A549 (cell line): Measurements from ENCODE around the gene BCL3. TPM values are rescaled to one million over a fixed set of nuclear protein-coding genes. Genes with fewer than 3 reads are reported as not detected.
A peak's percentile ranks its signal among the peaks of the same experiment; 100 is the strongest.

Experiments used
- ATAC-seq, 2 experiments: fragments of 200-7000 bp in 1 of 2; fragments of >200 bp in 1 of 2; cut with Nextera tagmentation in 1 of 2; cut with Tn5 transposase in 1 of 2; 3 replicates each; pipeline versions ENCODE4 v1.8.0 to v1.9.1; 2018 to 2020; ENCODE audit warnings: mild to moderate bottlenecking in 1 of 2, moderate library complexity in 1 of 2
- CTCF ChIA-PET: fragments of 300-600 bp; sonication (Branson Sonifier 250); formaldehyde crosslinking; extraction: SDS; loops from one replicate; lab custom pipeline; 2021; ENCODE audit warnings: antibody characterized with exemption, inconsistent platforms; lab: Yijun Ruan, JAX
- POLR2A ChIA-PET: fragments of 350-600 bp; formaldehyde crosslinking; extraction: SDS; loops from one replicate; lab custom pipeline; 2021; ENCODE audit warnings: antibody characterized with exemption, inconsistent platforms; lab: Yijun Ruan, JAX
- DNase-seq, 2 experiments: peaks; one replicate each; pipeline versions ENCODE4 v3.0.0 to v3.0.0-alpha.2; 2011 to 2016; ENCODE audit warnings: low read depth in 1 of 2, low spot score in 1 of 2
- FAIRE-seq: peaks from 2 replicates; lab custom pipeline; 2011; peaks lifted over from hg19 to GRCh38; lab: Jason Lieb, UNC
- H3K27ac ChIP-seq, 2 experiments: fragments of >200 bp; sonication (Bioruptor Twin); formaldehyde crosslinking; 3 replicates each; pipeline ENCODE4 v1.5.1; 2016 to 2017
- H3K4me1 ChIP-seq: fragments of >200 bp; sonication (Bioruptor Twin); formaldehyde crosslinking; 3 replicates; pipeline ENCODE4 v1.6.1; 2016
- H3K4me2 ChIP-seq: fragments of >200 bp; sonication (Bioruptor Twin); formaldehyde crosslinking; 3 replicates; pipeline ENCODE4 v1.6.1; 2016
- H3K4me3 ChIP-seq: fragments of >200 bp; sonication (Bioruptor Twin); formaldehyde crosslinking; 3 replicates; pipeline ENCODE4 v1.5.1; 2016
- H3K9me3 ChIP-seq: fragments of >200 bp; sonication (Bioruptor Twin); formaldehyde crosslinking; 3 replicates; pipeline ENCODE4 v1.6.1; 2016
- ATOH8 ChIP-seq: fragments of 250-450 bp; sonication (Bioruptor Pico); IDR thresholded peaks from 2 replicates; pipeline ENCODE4 v1.5.0; 2020; ENCODE audit warnings: low read depth, mild to moderate bottlenecking, moderate library complexity
- BCL3 ChIP-seq: fragments of >200 bp; sonication (Bioruptor Twin); formaldehyde crosslinking; IDR thresholded peaks from 3 replicates; pipeline ENCODE4 v1.6.1; 2016
- CBX2 ChIP-seq: fragments of 200-600 bp; sonication (generic); IDR thresholded peaks from 2 replicates; pipeline ENCODE4 v1.6.1; 2016; ENCODE audit warnings: low read depth, mild to moderate bottlenecking, borderline replicate concordance
- CEBPB ChIP-seq, 2 experiments: fragments of >200 bp in 1 of 2; sonication (Bioruptor Twin) in 1 of 2; formaldehyde crosslinking in 1 of 2; IDR thresholded peaks; 2 replicates each; pipeline ENCODE4 v1.6.1; 2012 to 2016
- CHD2 ChIP-seq: fragments of 150-350 bp; IDR thresholded peaks from 2 replicates; pipeline ENCODE4 v1.6.1; 2014; ENCODE audit warnings: low read length; ENCODE audit not compliant: partially characterized antibody
- CHD4 ChIP-seq: fragments of 200-600 bp; sonication (generic); IDR thresholded peaks from 2 replicates; pipeline ENCODE4 v1.6.1; 2016; ENCODE audit warnings: antibody characterized with exemption, mild to moderate bottlenecking, borderline replicate concordance
- EHF ChIP-seq: fragments of 250-450 bp; sonication (Bioruptor Pico); IDR thresholded peaks from 2 replicates; pipeline ENCODE4 v1.5.0; 2020; ENCODE audit warnings: mild to moderate bottlenecking
- EHMT2 ChIP-seq: fragments of 200-600 bp; sonication (generic); IDR thresholded peaks from 2 replicates; pipeline ENCODE4 v1.6.1; 2016; ENCODE audit warnings: antibody characterized with exemption, low read depth, mild to moderate bottlenecking, moderate library complexity
- FOSB ChIP-seq: fragments of 250-450 bp; sonication (Bioruptor Pico); IDR thresholded peaks from 2 replicates; pipeline ENCODE4 v1.5.0; 2020; ENCODE audit warnings: mild to moderate bottlenecking, moderate library complexity
- FOSL2 ChIP-seq, 2 experiments: fragments of 450-650 bp in 1 of 2; fragments of >200 bp in 1 of 2; sonication (Bioruptor Twin) in 1 of 2; formaldehyde crosslinking; IDR thresholded peaks; 2 replicates each; pipeline versions ENCODE4 v1.5.0 to v1.6.1; 2016 to 2020; ENCODE audit warnings: mild to moderate bottlenecking in 1 of 2, moderate library complexity in 1 of 2
- FOXS1 ChIP-seq: fragments of 250-450 bp; sonication (Bioruptor Pico); IDR thresholded peaks from 2 replicates; pipeline ENCODE4 v1.5.0; 2020; ENCODE audit warnings: mild to moderate bottlenecking, moderate library complexity
- GATA3 ChIP-seq: IDR thresholded peaks from 2 replicates; pipeline ENCODE4 v1.6.1; 2012; ENCODE audit warnings: borderline replicate concordance
- HES2 ChIP-seq: fragments of >200 bp; sonication (Bioruptor Twin); formaldehyde crosslinking; IDR thresholded peaks from 2 replicates; pipeline ENCODE4 v1.6.1; 2016
- HEYL ChIP-seq: fragments of 250-450 bp; sonication (Bioruptor Pico); IDR thresholded peaks from 2 replicates; pipeline ENCODE4 v1.8.0; 2021; ENCODE audit warnings: mild to moderate bottlenecking, moderate library complexity
- HMGXB4 ChIP-seq: fragments of 250-450 bp; sonication (Bioruptor Pico); IDR thresholded peaks from 2 replicates; pipeline ENCODE4 v1.5.0; 2021; ENCODE audit warnings: mild to moderate bottlenecking, moderate library complexity, borderline replicate concordance
- HOXA7 ChIP-seq: fragments of 250-450 bp; sonication (Bioruptor Pico); IDR thresholded peaks from 2 replicates; pipeline ENCODE4 v1.5.0; 2020; ENCODE audit warnings: mild to moderate bottlenecking, moderate library complexity
- HOXB13 ChIP-seq: fragments of 250-450 bp; sonication (Bioruptor Pico); IDR thresholded peaks from 2 replicates; pipeline ENCODE4 v1.5.0; 2020; ENCODE audit warnings: low read depth, mild to moderate bottlenecking, moderate library complexity
- HOXB5 ChIP-seq: fragments of 250-450 bp; sonication (Bioruptor Pico); IDR thresholded peaks from 2 replicates; pipeline ENCODE4 v1.5.0; 2020; ENCODE audit warnings: mild to moderate bottlenecking, moderate library complexity
- KDM1A ChIP-seq: fragments of 200-600 bp; sonication (generic); IDR thresholded peaks from 2 replicates; pipeline ENCODE4 v1.6.1; 2016; ENCODE audit warnings: low read depth, mild to moderate bottlenecking
- MAFK ChIP-seq: fragments of 450-650 bp; IDR thresholded peaks from 2 replicates; pipeline ENCODE4 v1.6.1; 2014; ENCODE audit not compliant: partially characterized antibody
- MAX ChIP-seq: IDR thresholded peaks from 2 replicates; pipeline ENCODE4 v1.6.1; 2012
- NPAS2 ChIP-seq: fragments of 250-450 bp; sonication (Bioruptor Pico); IDR thresholded peaks from 2 replicates; pipeline ENCODE4 v1.8.0; 2022; ENCODE audit warnings: mild to moderate bottlenecking, moderate library complexity, borderline replicate concordance
- PHF8 ChIP-seq: fragments of 200-600 bp; sonication (generic); IDR thresholded peaks from 2 replicates; pipeline ENCODE4 v1.6.1; 2016; ENCODE audit warnings: low read depth, mild to moderate bottlenecking, antibody characterized with exemption, moderate library complexity, borderline replicate concordance
- RAD21 ChIP-seq, 2 experiments: fragments of >200 bp in 1 of 2; sonication (Bioruptor Twin) in 1 of 2; formaldehyde crosslinking in 1 of 2; IDR thresholded peaks in 1 of 2; conservative IDR thresholded peaks in 1 of 2; 2 replicates in 1 of 2; 3 replicates in 1 of 2; pipeline ENCODE4 v1.6.1; 2012 to 2018; ENCODE audit warnings: inconsistent platforms in 1 of 2
- RCOR1 ChIP-seq: fragments of 150-350 bp; IDR thresholded peaks from 2 replicates; pipeline ENCODE4 v1.6.1; 2014; ENCODE audit warnings: antibody characterized with exemption, low read length, low read depth
- SMC3 ChIP-seq: fragments of >200 bp; sonication (Bioruptor Twin); formaldehyde crosslinking; IDR thresholded peaks from 3 replicates; pipeline ENCODE4 v1.6.1; 2018; ENCODE audit warnings: inconsistent platforms
- USF2 ChIP-seq: fragments of 450-650 bp; IDR thresholded peaks from 2 replicates; pipeline ENCODE4 v1.6.1; 2014; ENCODE audit warnings: antibody characterized with exemption
- ZC3H11A ChIP-seq: fragments of 450-650 bp; IDR thresholded peaks from 2 replicates; pipeline ENCODE4 v1.6.1; 2014; ENCODE audit warnings: antibody characterized with exemption, mild to moderate bottlenecking
- ZFP36 ChIP-seq: fragments of 450-650 bp; IDR thresholded peaks from 2 replicates; pipeline ENCODE4 v1.6.1; 2014; ENCODE audit warnings: borderline replicate concordance; ENCODE audit not compliant: partially characterized antibody
- ZSCAN20 ChIP-seq: fragments of 250-450 bp; sonication (Bioruptor Pico); IDR thresholded peaks from 2 replicates; pipeline ENCODE4 v1.8.0; 2022; ENCODE audit warnings: mild to moderate bottlenecking, moderate library complexity
- WGBS: methylation state at CpG from one replicate; pipeline ENCODE4 v1.1.6; 2017; ENCODE audit errors: missing lambda C conversion rate; 5-methylcytosine and 5-hydroxymethylcytosine counted together
- polyA plus RNA-seq, 4 experiments: library from polyadenylated mRNA; depleted of rRNA in 3 of 4; stranded (reverse); fragments of >200 nt; fragmentation: RNase III in 1 of 4; extraction: RNeasy Plus Mini Kit Qiagen cat#74134 plus additional on column Dnase treatment in 1 of 4; gene quantifications; 2 replicates in 3 of 4; 3 replicates in 1 of 4; pipeline ENCODE4 v1.2.3, GENCODE V29; 2011 to 2017

BCL3 gene
- polyA plus RNA-seq, 2 of the 4 experiments (the other 2 are of a cell fraction) = 22.6 to 72.1 TPM

GRCh38 chr19:44741258-44741731, 7.2 kb upstream of the BCL3 start:
- no peak overlapping the region for H3K4me3 ChIP-seq
- TF ChIP-seq HOXB5 (peak; percentile 89), FOSL2 (IDR thresholded peaks at IDR 0.05) (no peak), FOSL2 (CRISPR knock-in tag; IDR thresholded peaks at IDR 0.05) (peak; percentile 51), EHF (CRISPR knock-in tag) (peak; percentile 63), CEBPB (IDR thresholded peaks at IDR 0.05) (peak in 1 of 2 experiments; percentile 34; a peak in 1 of 4 replicates), HOXA7 (peak; percentile 42; the same call in 1 of the 2 replicates), HEYL (CRISPR knock-in tag) (0 out of 2 replicates have a peak, but pooled peaks have one; percentile 53), CHD4 (0 out of 2 replicates have a peak, but pooled peaks have one; percentile 3), FOXS1 (CRISPR knock-in tag) (peak; percentile 69; the same call in 1 of the 2 replicates), PHF8 (no peak), HOXB13 (CRISPR knock-in tag) (peak; percentile 65), FOSB (CRISPR knock-in tag) (peak; percentile 80; the same call in 1 of the 2 replicates), MAX (no peak), USF2 (no peak), CHD2 (peak; percentile 25), ZFP36 (peak; percentile 96), ATOH8 (CRISPR knock-in tag) (peak; percentile 18; the same call in 1 of the 2 replicates), RCOR1 (peak; percentile 82; the same call in 1 of the 2 replicates), HMGXB4 (CRISPR knock-in tag) (no peak), SMC3 (no peak), MAFK (peak; percentile 77)
- peaks cover 93% of the 10 kb centered on the region for H3K4me1 ChIP-seq
- DNase-seq (peak in 1 of 2 experiments; percentile 99), ATAC-seq (peak; percentile 33 to 41), FAIRE-seq (peak; percentile 84)
- H3K27ac ChIP-seq = peak overlapping the region; percentile 92 to 99
- ChIA-PET POLR2A (interaction anchor here (0.5 to 4.0 kb wide), 16 partner anchors 9 to 368 kb away, joined by 3 to 53 read pairs (median 6); no protein-coding TSS in a partner anchor), CTCF (interaction anchor here (0.6 to 42.5 kb wide), 7 partner anchors 15 to 104 kb away, joined by 3 to 1899 read pairs (median 5); partner anchors contain the start of genes BCL3, CBLC and NECTIN2)
- H3K9me3 ChIP-seq = no peaks in the 10 kb centered on the region
- WGBS = 2% methylated on average over 6 of the region's 6 CpGs
- peak overlapping the region; percentile 89 for H3K4me2 ChIP-seq

GRCh38 chr19:44741841-44742329, 6.6 kb upstream of the BCL3 start:
- Histone ChIP-seq H3K9me3 (no peaks in the 10 kb centered on the region), H3K4me1 (peaks cover 93% of the 10 kb centered on the region), H3K4me2 (peak overlapping the region; percentile 89), H3K27ac (peak overlapping the region; percentile 92 to 99), H3K4me3 (no peak overlapping the region)
- WGBS = under 1% methylated on average over 9 of the region's 13 CpGs
- ATAC-seq = peak; percentile 62 to 73
- ChIA-PET CTCF (interaction anchor here (0.6 to 42.5 kb wide), 8 partner anchors 15 to 153 kb away, joined by 3 to 1899 read pairs (median 5); partner anchors contain the start of genes BCL3, CBLC and NECTIN2), POLR2A (interaction anchor here (0.5 to 4.0 kb wide), 17 partner anchors 9 to 368 kb away, joined by 3 to 53 read pairs (median 6); no protein-coding TSS in a partner anchor)
- peak; percentile 97 to 100 for DNase-seq
- peak; percentile 100 for FAIRE-seq
- no peak for TF ChIP-seq NPAS2 (CRISPR knock-in tag)
- TF ChIP-seq GATA3 = peak; percentile 98
- TF ChIP-seq EHMT2 = no peak
- TF ChIP-seq CBX2 = no peak
- TF ChIP-seq RAD21 (conservative IDR thresholded peaks at IDR 0.05 in 1 of 2, IDR thresholded peaks at IDR 0.05 in 1 of 2) = peak; percentile 37 to 67
- no peak; the same call in 1 of the 2 replicates for TF ChIP-seq HEYL (CRISPR knock-in tag)
- no peak for TF ChIP-seq PHF8
- peak; percentile 97 for TF ChIP-seq MAX
- peak; percentile 80; the same call in 1 of the 2 replicates for TF ChIP-seq HES2
- peak; percentile 98 for TF ChIP-seq BCL3
- peak; percentile 58 for TF ChIP-seq CHD2
- no peak for TF ChIP-seq ZC3H11A
- TF ChIP-seq ZSCAN20 (CRISPR knock-in tag) = peak; percentile 82; the same call in 1 of the 2 replicates
- no peak for TF ChIP-seq CHD4
- TF ChIP-seq KDM1A = no peak
